Fibroblast of skin of back (primary cell): Measurements from ENCODE around the gene CCSER1.
"Not testable (repeated sequence)": the region's sequence is repeated elsewhere in the genome, so short reads cannot be mapped to it uniquely, and the experiment has no call there.

ENCODE experiments used
- DNase-seq: peaks from one replicate; pipeline ENCODE4 v3.0.0-alpha.2; 2013

CCSER1 gene

DNA sequence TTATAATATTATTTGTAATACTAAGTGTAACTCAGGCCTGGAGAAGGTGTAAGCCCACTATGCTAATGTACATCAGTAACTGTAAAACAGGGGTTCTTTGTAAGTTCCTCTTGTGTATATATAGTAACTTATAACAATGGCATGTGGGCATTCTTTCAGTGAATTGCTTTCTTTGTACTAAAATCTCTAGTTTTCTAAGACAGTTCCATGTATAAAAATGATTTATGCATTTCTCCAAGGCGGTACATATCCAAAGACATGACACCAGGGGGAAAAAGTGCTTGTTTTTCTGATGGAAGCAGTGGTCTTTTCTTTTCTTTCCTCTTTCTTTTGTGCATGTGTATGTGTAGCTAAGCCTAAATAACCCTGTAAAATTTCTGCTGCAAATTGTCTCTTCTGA, 1474.2 kb downstream of the CCSER1 start:
- DNase-seq = no peak

GRCh38 chr4:91611782-91612181, 1484.6 kb downstream of the CCSER1 start:
- no peak for DNase-seq

DNA sequence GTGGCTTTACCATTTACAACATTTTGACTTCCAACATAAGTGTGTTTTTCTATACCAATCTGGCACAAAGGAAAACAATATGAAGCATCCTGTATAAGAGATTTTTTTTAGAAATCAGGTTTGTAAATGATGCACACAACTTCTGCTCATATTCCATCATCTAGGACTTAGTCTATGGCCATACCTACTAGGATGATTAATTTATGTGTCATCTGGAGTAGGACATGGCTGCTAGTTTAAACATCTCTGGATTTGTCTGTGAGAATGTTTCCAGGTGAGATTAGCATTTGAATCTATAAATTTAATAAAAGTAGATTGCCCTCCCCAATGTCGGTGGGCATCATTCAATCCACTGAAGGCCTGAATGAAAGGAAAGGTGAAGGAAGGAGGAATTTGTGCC, 1493.8 kb downstream of the CCSER1 start:
- no peak for DNase-seq

- DNase-seq = no peak
These were observed 1494.3 kb downstream of the CCSER1 start for GRCh38 chr4:91621446-91621845.

- DNase-seq = no peak
These were observed 1495.9 kb downstream of the CCSER1 start for GRCh38 chr4:91622925-91623602.

- not testable (repeated sequence) for DNase-seq
These were observed 1496.4 kb downstream of the CCSER1 start for GRCh38 chr4:91623603-91623967.

DNA sequence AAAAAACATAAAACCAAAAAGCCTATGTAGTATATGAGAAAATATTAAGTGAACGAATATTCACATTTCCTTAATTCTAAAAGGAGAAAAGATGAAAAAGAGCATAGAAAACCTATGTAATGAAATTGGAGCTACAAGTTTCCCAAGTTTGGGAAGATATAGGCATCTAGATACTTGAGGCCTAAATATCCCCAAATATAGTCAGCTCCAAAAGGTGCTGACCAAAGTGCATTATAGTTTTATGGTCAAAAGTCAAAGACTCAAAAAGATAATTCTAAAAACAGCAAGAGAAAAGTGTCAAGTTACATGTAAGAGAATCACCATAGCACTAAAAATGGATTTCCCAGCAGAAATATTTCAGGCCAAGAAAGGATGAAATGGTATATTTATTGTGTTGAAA, 1502.9 kb downstream of the CCSER1 start:
- no peak for DNase-seq

- DNase-seq = no peak
These were observed 1503.6 kb downstream of the CCSER1 start for GRCh38 chr4:91630764-91631163.

- DNase-seq = no peak
These were observed 1504.1 kb downstream of the CCSER1 start for GRCh38 chr4:91631335-91631734.

DNA sequence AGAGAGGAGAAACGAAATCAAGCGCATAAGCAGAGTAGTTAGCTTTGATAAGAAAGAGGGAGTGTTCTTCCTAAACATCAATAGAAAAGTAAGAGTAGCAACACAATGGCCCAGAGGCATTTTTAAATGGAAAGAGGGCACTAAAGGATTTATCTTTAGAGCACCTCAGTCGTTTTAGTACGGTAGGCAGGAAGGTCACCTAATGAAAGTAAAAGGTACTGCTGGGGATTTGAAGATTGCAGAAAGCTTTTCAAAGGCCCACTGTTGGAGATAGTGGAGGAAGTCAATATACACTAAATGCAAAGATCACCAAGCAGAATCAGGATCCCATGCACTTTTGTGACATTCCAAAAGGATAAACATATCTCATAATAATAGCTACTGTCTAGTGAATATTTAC, 1508.9 kb downstream of the CCSER1 start:
- DNase-seq = no peak
